HepG2 (cell line): Measurements from ENCODE around the gene FLT3LG. TPM values are rescaled to one million over a fixed set of nuclear protein-coding genes. Genes with fewer than 3 reads are reported as not detected.
A peak's percentile ranks its signal among the peaks of the same experiment; 100 is the strongest.

Source experiments
- ARID2 ChIP-seq: sonication (generic); formaldehyde crosslinking; IDR thresholded peaks from 2 replicates; pipeline ENCODE4 v1.8.1; 2022; ENCODE audit warnings: mild to moderate bottlenecking, missing genetic modification reagents, borderline replicate concordance
- CSRNP1 ChIP-seq: sonication (generic); formaldehyde crosslinking; IDR thresholded peaks from 2 replicates; pipeline ENCODE4 v1.8.1; 2023; ENCODE audit warnings: mild to moderate bottlenecking, missing genetic modification reagents
- ETV5 ChIP-seq: IDR thresholded peaks from 2 replicates; pipeline ENCODE4 v1.6.1; 2018; ENCODE audit warnings: missing biosample characterization, missing genetic modification reagents, inconsistent platforms, borderline replicate concordance
- GABPA ChIP-seq, 2 experiments: IDR thresholded peaks; 2 replicates each; pipeline ENCODE4 v1.6.1; 2011 to 2016; ENCODE audit warnings: low read depth in 2 of 2, low read length in 1 of 2, missing biosample characterization in 1 of 2, missing genetic modification characterization in 1 of 2
- HMG20A ChIP-seq: IDR thresholded peaks from 2 replicates; pipeline ENCODE4 v1.6.1; 2016; ENCODE audit warnings: borderline replicate concordance
- HNRNPL ChIP-seq: fragments of 200-400 bp; formaldehyde crosslinking; IDR thresholded peaks from 2 replicates; pipeline ENCODE4 v1.6.1; 2017; ENCODE audit warnings: mild to moderate bottlenecking, low read depth, low read length
- SNAI1 ChIP-seq: sonication (generic); formaldehyde crosslinking; IDR thresholded peaks from 2 replicates; pipeline ENCODE4 v1.5.0; 2020; ENCODE audit warnings: mild to moderate bottlenecking, missing genetic modification reagents, borderline replicate concordance
- ZBED4 ChIP-seq: sonication (generic); formaldehyde crosslinking; IDR thresholded peaks from 2 replicates; pipeline ENCODE4 v1.4.0; 2020; ENCODE audit warnings: missing genetic modification reagents, borderline replicate concordance
- ZFY ChIP-seq: sonication (generic); formaldehyde crosslinking; IDR thresholded peaks from 2 replicates; pipeline ENCODE4 v1.4.0; 2020; ENCODE audit warnings: missing genetic modification reagents
- ZNF407 ChIP-seq: sonication (generic); formaldehyde crosslinking; IDR thresholded peaks from one replicate; pipeline ENCODE4 v1.5.1; 2020; ENCODE audit warnings: mild to moderate bottlenecking, missing genetic modification reagents; ENCODE audit errors: not compliant biosample characterization
- ZNF570 ChIP-seq: sonication (generic); formaldehyde crosslinking; IDR thresholded peaks from 2 replicates; pipeline ENCODE4 v1.4.0; 2020; ENCODE audit warnings: mild to moderate bottlenecking, missing genetic modification reagents, borderline replicate concordance
- ZNF619 ChIP-seq: sonication (generic); formaldehyde crosslinking; IDR thresholded peaks from 2 replicates; pipeline ENCODE4 v1.4.0; 2020; ENCODE audit warnings: mild to moderate bottlenecking, missing genetic modification reagents
- polyA plus RNA-seq, 8 experiments: library from polyadenylated mRNA; depleted of rRNA in 3 of 8; stranded (reverse) in 7 of 8; unstranded in 1 of 8; fragments of >200 nt; fragmentation: Illumina TruSeq in 4 of 8; extraction: Trizol in 4 of 8; gene quantifications; 2 replicates each; pipeline versions ENCODE4 v1.2.1 to v1.2.3, GENCODE V29; 2011 to 2016; ENCODE audit warnings: low read depth in 4 of 8, missing spikeins in 1 of 8, mixed read lengths in 1 of 8; ENCODE audit not compliant: insufficient read depth in 1 of 8
- total RNA-seq, 5 experiments: library from RNA; depleted of rRNA; stranded (reverse); fragments of >200 nt; fragmentation: Illumina TruSeq; extraction: Trizol; gene quantifications; 2 replicates each; pipeline ENCODE4 v1.2.3, GENCODE V29; 2016; ENCODE audit warnings: low read depth in 1 of 5

Gene FLT3LG
- total and polyA plus RNA-seq, 2 of the 13 experiments (the other 11 are each of a cell fraction or from before 2014, with no cell fraction given) = 1.5 to 2.6 TPM

GRCh38 chr19:49512970-49513745 is 39.1 kb downstream of the FLT3LG start (continued):
- TF ChIP-seq ZNF407 (CRISPR knock-in tag) (peak; percentile 3), ARID2 (CRISPR knock-in tag) (peak; percentile 66; the same call in 1 of the 2 replicates), SNAI1 (CRISPR knock-in tag) (peak; percentile 53; the same call in 1 of the 2 replicates), HNRNPL (no peak), ZFY (peak; percentile 82), ZBED4 (peak; percentile 91; the same call in 1 of the 2 replicates), ZNF619 (CRISPR knock-in tag) (no peak), ZNF570 (CRISPR knock-in tag) (no peak; the same call in 1 of the 2 replicates), GABPA (IDR thresholded peaks at IDR 0.05; ENCODE audit: low read depth, low read length) (no peak), GABPA (CRISPR knock-in tag; IDR thresholded peaks at IDR 0.05; ENCODE audit: low read depth) (no peak; the same call in none of the 2 replicates), ETV5 (CRISPR knock-in tag) (peak; percentile 54; the same call in 1 of the 2 replicates), CSRNP1 (CRISPR knock-in tag) (peak; percentile 72; the same call in 1 of the 2 replicates), HMG20A (CRISPR knock-in tag) (no peak)
